GM18502 (cell line): ENCODE measurements around the gene PAM.
"Not testable (repeated sequence)": the region's sequence is repeated elsewhere in the genome, so short reads cannot be mapped to it uniquely, and the experiment has no call there.

Experiments
- ATAC-seq: cut with Tn5 transposase; IDR thresholded peaks from one replicate; pipeline ENCODE4 v1.9.1; 2021; ENCODE audit warnings: mild to moderate bottlenecking; ENCODE audit not compliant: unreplicated experiment, poor library complexity

Gene PAM

DNA sequence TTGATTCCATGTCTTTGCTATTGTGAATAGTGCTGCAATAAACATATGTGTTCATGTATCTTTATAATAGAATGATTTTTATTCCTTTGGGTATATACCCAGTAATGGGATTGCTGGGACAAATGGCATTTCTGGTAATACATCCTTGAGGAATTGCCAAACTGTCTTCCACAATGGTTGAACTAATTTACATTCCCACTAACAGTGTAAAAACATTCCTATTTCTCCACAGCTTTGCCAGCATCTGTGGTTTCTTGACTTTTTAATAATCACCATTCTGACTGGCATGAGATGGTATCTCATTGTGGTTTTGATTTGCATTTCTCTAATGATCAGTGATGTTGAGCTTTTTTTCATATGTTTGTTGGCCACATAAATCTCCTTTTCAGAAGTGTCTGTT, 20.7 kb downstream of the PAM start:
- not testable (repeated sequence) for ATAC-seq

DNA sequence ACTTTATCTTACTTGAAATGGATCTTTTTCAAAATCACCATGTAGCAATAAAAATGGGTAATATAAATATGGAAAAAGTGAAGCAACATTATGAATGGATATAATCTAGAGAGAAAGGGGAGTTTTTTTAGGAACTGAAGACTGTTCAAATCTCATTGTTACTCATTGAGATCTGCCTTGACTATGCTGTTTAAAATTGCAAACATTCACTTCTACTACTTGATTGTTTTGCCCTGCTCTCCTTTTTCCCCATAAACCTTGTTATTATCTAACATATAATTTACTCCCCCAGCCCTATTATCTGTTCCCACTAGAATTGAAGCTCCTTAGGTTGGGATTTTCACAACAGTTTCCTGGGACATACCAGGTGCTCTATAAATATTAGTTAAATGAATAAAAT, 22.0 kb downstream of the PAM start:
- no peak for ATAC-seq

DNA sequence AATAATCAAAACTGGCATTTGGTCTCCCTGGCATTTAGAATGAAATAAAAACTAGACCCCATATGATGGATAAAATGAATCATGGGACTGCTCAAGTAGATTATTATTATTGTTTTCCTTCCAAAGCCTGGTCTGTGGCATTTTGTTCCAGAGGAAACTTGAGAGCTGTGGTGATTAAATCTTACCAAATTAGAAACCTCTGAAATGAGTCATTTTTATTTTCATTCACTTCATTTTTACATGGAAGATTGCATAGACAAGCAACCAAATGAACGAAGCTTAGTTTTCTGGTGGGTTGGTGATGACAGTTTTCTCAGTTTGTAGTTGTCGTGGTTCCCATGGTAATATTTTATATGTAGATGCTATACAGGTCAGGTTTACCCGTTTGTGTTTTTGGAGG, 23.4 kb downstream of the PAM start:
- ATAC-seq: peak; percentile 65

DNA sequence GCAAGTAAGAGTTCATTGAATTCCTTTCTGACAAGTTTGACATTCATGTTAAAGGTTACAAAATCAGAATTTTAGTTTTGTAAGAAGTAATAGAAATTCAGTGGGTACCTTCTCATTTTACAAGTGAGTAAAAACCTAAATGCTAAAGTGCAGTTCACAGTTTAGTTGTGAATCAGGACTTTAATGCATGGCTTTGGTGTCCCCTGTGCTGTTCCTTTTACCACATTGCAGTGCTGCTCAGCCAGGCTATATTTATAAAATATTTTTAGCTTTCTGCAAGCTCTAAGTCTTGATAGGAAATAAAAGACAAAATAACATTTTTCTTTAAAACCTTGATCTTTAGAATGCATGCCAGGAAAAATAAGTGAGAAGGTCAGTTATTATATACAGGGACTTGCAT, 26.3 kb downstream of the PAM start:
- ATAC-seq: no peak

DNA sequence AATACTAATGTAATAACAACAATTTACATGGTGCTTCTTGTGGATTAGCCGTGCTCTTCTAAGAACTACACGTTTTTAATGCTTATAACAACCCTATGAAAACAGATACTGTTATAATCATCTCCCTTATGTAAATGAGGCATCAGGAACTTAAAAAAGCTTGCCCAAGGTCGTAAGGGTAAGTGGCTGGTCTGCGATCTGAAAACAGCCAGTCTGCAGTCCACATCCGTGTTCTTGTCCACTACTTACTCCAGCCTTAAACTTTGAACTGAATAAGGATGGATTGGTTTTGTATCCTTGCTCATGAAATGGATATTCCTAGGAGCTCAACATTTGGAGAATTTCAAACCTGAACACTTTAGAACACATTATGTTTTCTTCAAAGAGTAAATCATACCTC, 26.7 kb downstream of the PAM start:
- ATAC-seq: no peak

DNA sequence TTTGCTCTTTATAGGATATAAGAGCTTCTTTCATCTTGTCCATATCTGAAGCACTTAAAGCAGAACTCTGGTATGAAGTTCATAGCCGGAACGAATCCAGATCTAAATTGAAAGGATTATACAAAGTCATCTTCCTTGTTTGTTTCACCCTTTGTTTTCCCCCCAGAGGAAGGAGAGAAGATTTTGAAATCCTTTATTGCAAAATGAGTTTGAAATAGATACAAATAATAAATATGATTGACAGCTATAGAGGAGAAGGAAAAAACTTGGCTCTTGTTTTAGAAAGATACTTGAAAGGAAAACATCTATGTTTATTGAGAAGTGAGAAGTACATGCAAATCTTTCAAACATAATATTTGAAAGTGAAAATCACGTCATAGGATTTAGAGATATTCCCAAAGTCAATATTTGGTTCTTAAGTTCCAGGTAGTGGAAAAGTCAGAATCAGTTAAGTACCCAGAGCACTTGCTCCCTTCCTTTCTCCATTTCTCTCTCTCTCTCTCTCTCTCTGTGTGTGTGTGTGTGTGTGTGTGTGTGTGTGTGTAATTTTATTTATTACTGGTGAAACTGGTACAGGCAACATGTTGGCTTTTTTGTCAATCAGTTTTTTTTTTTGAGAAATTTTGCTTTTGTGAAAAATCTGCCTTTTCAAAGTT, 27.2 kb downstream of the PAM start:
- no peak for ATAC-seq

DNA sequence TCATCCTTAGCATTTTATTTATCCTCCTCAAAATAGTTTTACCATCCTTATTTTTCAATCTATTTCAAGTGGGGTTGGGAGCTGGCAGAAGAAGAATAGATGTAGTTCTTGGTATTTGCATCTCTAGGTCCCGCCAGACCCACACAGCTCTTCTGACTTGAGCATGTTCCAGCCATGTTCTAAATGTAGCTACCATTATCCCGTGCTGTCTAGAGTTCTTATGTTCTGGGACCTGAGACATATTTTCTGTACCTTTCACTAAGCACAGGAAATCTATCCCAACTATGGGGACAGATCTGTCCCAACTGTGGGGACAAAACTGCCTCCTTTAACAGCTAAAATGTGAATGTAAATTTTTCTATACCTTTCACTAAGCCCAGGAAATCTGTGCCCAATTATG, 32.0 kb downstream of the PAM start:
- ATAC-seq: no peak

DNA sequence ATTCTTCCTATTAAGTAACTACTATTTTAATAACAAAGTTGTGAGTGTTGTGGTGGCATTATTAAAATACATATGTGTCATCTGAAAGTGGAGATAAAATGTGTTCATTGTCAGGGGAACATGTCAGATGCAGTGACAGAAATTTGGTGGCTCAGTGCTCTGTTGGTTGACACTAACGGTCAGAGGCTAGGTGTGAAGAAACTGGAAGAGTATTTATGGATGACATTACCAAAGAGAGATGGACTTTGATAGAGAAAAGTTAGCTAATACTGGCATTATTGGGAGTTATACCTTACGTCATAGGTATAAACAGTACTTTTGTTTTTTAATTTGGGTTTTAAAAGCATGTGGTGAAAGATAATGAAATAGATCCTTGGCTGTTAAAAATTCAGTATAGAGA, 33.7 kb downstream of the PAM start:
- no peak for ATAC-seq

DNA sequence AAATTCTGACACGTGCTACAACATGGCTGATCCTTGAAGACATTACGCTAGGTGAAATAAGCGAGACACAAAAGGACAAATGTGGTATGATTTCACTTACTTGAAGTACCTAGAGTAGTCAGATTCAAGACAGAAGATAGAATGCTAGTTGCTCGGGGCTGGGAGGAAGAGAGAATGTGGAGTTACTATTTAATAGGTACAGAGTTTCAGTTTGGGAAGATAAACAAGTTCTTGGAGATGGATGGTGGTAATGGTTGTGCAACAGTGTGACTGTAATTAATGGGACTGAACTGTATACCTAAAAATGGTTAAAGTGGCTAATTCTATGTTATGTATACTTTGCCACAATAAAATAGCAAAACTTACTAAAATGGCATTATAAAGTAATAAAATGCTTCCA, 34.4 kb downstream of the PAM start:
- ATAC-seq: no peak

DNA sequence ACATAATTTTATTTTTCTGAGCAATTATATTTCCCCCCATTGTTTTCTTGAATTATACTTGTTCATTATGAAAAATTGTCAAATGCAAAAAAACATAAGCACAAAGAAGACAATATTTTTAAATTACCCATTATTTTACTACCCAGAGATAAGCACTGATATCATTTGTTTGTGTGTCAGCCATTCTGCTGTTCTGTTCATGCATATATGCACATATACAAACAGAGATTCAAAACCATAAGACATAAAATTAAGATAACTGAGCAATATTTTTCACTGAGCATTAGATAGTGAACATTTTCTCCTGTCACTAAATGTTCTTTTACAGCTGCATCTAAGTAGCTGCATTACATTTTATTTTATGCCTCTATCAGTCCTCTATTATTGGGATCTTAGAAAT, 35.6 kb downstream of the PAM start:
- ATAC-seq: no peak

DNA sequence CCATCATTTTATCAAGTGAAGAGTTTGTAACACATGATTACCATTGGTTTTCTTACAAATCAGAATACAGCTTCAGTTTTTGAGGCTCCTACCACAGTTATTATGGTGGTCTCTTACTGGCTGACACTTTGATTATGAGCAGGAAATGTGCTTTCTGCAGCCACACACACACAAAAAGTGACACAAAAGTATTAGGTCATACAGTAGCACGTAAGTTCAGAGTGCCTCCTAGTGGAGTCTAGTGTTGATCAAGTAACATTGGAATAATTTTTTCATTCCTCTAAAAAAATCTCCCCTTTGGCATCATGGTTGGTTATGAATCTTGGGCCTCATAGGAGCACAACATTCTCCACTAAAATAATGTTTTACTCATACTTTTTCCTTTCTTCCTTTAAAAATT, 37.6 kb downstream of the PAM start:
- ATAC-seq: no peak

DNA sequence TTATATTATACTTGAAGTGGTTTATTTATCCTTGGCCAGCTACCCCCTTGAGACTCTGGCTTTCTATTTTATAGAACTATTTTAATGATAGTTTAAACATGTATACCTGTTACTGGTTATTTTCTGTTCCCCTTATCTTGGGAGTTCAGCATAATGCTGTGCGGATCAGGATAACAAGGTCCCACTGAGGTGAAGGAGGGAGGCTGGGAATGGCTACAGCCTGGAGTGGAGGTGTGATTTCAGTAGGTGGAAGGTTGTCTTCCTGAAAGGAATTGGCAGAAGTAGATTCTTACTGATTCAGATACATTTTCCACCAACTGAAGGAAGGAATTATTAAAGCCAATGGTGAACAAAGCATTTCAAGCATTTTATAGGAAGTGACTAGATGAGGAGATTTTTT, 38.9 kb downstream of the PAM start:
- no peak for ATAC-seq

DNA sequence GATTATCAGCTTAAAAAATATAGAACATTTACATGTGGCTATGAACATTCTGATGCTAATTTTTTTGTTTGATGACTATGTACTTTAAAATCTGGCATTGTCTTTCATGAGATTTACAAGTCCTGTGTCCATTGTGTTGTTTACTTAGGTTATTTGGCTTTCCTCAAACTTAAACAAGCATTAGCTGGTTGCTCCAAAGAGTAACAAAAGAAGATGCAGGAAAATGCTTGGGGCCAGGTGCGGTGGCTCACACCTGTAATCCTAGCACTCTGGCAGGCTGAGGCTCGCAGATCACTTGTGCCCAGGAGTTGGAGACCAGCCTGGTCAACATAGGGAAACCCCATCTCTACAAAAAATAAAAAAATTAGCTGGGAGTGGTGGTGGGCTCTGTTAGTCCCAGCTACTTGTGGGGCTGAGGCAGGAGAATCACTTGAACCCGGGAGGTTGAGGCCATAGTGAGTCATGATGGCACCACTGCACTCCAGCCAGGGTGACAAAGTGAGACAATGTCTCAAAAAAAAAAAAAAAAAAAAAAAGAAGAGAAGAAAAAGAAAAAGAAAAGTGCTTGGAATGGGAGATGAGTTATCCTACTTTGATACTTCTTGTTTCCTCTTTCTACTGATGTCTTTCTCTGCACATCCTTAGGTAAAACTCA, 39.7 kb downstream of the PAM start:
- no peak for ATAC-seq

DNA sequence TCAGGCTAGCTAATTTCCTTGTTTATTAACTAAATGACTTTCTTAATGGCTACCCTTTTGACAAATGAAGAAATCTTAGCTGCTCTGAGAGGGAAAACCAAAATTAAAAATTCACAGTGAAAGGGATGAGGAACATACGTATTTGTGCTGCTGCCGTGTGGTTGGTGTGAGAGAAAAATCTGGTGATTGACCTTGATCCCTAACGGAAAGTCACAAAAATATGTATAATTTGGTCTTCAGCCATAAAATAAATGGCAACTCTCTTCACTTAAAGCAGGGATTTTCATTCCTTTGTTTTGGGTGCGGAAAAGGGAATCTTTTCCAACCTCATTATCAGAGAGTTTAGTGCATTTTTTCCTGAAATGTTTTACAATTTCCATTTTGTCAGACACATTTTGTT, 40.4 kb downstream of the PAM start:
- no peak for ATAC-seq

DNA sequence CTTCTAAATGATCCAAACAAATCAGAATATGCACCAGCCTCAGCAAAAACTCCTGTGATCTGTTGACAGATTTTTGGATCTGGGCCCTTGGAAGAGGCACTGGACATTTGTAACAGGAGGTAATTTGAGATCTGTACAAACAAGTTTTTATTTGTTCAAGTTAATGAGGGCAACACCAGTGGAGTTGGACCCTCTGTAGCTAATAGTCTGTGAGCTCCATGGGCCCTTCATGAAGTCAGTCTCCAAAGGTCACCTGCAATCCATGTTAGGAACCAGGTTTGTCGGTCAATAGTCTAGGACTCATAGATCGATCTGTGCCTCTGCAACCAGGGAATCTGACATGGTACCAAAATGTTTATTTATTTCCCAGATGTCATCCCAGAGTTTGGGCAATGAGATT, 40.9 kb downstream of the PAM start:
- no peak for ATAC-seq

DNA sequence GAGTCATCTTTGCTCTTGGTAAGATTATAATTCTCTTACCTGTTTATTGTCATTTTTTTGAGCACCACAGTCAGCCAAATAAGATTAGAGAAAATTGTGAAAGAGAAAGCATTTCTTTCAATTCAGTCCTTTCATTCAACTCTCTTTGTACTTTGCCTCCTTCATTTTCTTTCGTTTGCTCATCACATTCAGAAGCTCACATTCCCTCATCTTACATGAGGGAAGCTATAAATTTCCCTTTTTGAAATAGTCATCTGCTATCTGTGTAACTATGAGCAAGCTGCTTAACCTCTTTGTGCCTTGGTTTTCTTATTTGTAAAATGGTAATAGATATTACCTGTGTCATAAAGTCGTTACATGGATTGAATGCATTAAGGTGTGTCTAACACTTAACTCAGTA, 41.4 kb downstream of the PAM start:
- ATAC-seq: no peak

DNA sequence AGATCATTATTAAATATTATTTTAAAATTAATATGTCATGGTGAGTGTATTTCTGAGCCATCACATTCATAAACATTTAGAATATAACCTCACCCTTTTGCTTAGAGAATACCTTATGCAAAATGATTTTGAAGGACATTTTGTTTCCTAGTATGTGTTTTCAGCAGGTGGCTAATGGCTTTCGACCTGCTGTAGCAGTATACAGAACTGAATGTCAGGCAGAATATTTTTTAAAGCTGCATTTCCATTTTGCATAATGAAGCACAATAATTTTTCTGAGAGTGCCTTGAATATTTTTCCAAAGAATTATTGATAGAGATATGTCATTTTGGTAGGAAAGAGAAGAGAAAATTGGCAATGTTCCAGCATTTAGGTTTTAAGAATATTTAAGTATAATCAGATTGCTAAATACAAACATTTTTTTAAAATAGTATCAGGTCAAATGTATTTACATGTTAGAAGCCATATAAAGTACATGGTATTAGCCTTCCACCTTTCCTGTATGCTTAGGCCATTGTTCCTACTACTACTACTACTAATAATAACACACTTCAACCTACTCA, 42.3 kb downstream of the PAM start:
- no peak for ATAC-seq

DNA sequence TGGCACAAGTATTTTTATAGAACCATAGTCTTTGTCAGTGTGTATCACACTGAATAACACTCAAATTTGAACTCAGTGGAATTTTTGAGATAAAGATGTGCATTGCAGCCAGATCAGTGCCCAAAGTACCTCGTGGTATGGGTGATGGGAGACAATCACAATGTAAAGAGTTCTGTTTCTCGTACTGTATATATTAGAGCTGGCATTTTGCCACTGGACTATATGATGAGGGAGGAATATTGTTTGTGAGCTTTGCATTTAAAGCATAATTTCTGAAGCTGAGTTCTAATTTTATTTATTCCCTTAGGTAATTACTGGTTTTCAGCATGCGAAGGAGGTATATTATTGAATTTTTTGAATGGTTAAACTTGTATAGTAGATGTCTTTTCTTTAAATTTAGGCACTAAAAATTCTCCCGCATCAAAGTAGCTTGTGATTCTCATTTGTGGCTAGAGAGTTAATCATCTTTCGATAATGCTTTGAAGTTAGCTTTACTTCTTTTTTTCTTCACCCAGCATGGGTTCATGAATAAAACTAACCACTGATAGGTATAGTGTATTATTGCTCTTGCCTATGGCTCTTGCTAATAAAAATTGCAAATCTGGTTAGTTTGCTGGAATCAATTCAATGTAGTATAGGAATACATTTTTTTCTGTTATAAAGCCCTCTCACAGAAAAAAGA, 43.1 kb downstream of the PAM start:
- no peak for ATAC-seq

DNA sequence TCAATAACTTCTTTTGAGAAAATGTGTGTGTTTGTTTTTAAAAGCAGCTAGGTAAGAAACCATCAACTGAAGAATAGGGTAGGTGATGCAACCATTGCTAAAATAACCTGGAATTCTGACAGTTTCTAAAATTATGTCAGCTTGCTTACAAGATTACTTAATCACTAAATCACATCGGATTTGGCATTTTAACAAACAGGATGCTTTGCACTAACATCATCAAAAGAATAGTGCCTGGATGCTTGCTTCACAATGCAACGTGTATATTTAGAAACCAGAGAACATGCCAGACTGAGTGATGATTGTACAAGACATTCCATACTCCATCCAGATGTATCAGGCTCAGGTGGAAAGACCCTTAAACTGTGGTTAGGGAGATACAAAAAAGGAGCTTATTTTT, 43.9 kb downstream of the PAM start:
- no peak for ATAC-seq

DNA sequence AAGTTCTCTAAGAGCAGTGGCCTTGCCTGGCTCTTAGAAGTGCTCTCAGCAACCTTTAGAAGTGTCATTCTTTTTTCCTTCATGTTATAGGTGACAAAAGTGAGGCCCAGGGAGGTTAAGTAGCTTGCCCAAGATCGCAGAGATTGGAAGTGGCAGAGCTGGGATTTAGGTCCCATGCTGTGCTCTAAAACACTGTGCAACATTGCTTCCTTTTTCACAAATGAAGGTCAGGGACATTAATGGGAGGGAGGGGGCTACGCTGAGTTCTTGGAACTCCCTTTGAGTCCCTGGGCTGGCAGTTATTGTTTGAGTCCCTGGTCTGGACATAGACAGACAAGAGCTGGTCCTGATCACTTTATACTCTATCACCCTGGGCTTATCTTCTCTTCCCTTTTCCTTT, 45.3 kb downstream of the PAM start:
- no peak for ATAC-seq

DNA sequence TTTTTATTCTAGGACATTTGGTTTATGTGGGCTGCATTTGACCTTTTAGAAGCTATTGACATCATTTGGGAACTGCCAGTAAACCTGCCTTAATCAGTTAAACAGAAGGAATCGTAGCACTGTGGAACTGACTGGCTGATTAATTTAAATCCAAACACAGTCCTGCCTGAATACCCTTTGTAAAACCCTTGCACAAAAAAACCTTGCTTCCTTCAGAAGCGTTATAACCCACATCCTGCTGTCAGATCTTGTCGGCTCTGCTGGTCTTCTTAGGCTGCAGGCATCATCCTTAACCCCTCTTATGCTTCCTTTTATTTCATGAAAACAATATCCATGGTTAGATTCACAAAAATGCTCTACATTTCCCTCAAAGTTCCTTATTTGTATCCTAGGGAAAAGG, 46.3 kb downstream of the PAM start:
- peak; percentile 66 for ATAC-seq
